ENCODE results near the gene NTPCR.

The NTPCR gene

GRCh38 chr1:232965124-232965911, 14.9 kb downstream of the NTPCR start:
- no peak for DNase-seq

DNA sequence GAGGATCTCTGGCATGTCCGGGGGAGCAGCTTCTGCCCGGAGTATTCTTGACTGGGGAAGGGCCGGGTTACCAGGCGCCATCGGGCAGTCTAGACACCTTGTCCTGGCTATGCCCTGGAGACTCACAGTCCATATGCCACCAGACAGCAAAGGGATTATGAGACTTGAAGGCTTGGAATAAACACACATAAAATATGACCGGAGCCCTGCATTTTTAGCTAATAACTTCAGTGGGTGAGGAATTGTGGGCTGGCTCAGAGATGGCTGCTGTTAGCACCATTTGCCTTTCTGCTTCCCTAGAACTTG, 15.5 kb downstream of the NTPCR start:
- DNase-seq = no peak

DNA sequence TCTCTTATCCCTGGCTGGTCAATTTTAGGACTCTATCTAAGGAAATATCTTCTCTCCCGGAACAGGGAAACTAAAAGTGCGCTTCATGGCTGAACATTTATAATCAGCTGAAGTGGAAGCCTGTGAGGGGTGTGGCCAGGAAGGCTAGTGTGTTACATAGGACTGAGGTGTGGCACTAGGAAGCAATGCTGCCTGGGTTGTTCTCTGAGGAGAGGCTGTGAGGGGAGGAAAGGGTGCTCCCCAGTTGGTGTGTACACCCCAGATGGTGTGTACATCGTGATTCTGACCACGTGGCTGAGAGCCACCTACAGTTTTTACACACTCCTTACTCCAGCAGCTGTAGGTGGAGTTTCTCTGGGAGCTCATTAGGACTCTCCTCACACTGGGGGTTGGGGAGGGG, 16.3 kb downstream of the NTPCR start:
- DNase-seq = no peak

DNA sequence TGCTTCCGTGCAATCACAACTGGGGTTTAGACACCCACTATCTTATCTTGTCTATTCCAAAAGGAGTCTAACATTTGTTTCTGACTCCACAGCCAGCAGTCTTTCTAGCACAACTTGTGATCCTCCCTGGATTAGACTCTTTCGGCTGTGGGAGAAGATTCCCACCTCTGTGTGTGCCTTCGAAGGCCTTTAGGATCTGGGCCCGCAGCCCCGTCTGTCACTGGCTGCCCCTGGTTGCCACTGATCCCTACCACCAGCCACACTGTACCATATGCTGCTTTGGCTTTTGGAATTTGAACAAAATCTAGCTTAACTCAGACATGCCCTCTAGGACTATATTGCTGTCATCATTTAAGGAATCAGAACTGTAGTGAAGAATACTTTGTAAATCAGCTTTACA, 18.0 kb downstream of the NTPCR start:
- no peak for DNase-seq

- no peak for DNase-seq
Measured at GRCh38 chr1:232968965-232969364, 18.6 kb downstream of the NTPCR start.

GRCh38 chr1:232969799-232970198, 19.4 kb downstream of the NTPCR start:
- no peak for DNase-seq

GRCh38 chr1:232970508-232970907, 20.1 kb downstream of the NTPCR start:
- DNase-seq = no peak

DNA sequence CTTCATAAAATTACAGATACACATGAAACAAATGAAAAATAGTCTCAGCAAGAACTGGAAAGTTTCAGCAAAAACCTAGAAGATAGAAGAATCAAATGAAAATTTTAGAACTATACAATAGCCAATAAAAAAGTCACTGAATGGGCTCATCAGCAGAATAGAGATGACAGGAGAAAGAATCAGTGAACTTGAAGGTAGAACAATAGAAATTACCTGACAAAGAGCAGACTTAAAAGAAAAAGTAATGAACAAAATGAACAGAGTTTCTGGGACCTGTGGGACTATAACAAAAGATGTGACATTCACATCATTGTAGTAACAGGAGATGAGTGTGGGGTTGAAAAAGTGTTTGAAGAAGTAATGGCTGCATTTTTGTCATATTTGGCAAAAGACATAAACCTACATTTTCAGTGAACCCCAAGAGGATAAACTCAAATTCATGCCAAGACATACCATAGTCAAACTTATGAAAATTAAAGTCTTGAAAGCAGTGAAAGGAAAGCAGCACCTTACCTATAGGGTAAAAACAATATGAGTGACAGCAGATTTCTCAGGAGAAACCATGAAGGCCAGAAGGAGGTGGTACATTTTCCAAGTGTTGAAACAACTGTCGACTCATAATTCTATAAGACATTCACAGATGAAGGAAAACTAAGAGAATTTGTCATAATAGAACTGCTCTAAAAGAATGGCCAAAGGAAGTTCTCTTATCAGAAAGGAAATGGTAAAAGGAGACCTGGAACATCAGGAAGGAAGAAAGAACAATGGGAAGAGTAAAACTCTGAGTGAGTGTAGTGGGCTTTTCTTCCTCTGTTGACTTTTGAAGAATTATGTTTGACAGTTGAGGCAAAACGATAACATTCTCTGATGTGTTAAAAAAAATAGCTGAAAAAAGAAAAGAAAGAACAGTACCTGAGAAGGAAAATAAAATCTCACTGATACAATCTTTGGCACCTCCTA, 23.5 kb downstream of the NTPCR start:
- DNase-seq = no peak

GRCh38 chr1:232974971-232975370, 24.6 kb downstream of the NTPCR start:
- DNase-seq = no peak

DNA sequence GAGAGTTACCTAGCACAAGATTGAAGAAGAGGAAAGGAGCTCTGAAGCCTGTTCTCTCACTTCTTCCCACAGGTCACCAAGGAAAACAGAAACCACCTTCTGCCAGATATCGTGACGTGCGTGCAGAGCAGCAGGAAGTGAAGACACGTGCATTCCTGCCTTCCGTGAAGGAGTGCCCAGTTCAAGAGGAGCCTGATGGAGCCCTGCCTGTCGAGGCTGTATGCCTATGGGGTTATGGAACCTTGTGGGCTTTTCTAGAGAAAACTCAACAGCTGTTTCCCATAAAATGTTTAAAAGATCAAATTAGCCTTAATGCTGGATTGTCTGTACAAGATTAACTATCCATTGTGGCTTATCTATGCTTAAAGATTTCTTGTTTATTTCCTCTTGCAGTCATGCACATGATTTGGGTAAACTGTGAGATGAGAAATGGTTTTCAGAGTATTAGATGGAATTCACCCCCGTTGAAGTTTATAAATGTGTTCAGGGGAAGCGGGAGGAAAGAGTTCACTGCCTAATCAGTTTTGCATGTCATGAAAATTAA, 27.8 kb downstream of the NTPCR start:
- no peak for DNase-seq

GRCh38 chr1:232978815-232979214, 28.4 kb downstream of the NTPCR start:
- no peak for DNase-seq

GRCh38 chr1:232979558-232979957, 29.1 kb downstream of the NTPCR start:
- DNase-seq = no peak

GRCh38 chr1:232980355-232980978, 30.1 kb downstream of the NTPCR start:
- DNase-seq = no peak

DNA sequence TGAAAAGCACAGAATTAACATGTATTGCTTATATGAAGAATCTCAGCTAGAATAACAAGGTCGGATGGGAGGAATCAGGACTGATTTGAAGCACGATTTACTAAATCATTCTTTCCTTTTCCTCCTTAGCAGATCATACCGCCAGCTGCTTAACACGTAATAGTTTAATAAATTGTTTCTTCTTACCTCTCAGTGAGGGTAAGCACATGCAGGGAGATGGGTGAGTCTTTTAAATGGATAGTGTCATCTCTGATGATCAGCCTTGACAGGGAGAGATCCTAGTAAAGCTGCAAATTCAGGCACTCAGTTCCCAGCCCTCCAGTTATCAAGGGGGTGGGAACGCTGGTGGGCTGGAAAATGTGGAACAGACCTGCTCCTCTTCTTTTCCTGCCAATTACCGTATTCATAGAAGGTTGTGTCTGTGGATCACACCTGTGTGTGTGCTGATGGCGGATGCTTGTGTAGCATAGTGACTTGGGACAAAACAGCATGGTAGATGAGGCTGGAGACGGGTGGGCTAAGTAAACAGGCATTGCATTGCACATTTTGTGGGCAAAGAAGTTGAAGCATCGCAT, 30.7 kb downstream of the NTPCR start:
- DNase-seq = no peak

DNA sequence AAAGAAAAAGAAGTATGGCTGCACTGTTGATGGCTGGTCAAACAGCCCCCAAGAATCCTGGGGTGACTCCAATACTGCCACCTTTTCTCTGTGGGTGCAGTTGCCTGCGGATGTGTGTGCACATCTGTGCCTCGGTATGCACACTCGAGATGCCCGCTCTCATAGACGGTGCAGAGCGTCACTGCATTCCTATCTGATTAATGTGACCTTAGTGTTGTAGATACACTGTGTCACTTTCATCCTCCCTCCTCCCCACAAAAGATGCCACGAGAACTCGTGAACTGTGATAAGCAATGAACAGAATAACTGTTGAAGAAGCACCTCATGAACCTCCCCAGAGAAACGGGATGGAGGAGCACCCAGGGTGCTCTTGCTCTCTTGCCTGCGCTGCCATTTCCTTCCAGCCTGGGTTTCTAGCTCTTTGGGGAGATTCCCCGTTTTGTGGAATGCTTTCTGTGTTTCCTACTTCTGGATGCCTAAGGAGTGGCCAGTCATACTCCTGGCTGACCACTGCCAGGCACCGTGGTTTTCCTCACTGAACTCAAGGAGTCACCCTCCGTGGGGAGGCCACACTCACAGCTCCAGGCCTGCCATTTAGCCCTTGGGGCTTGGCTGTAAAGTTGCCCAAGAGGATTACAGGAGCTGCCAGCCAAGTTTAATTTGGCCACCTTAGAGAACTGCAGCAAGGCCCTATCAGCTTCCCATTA, 32.0 kb downstream of the NTPCR start:
- DNase-seq = no peak

GRCh38 chr1:232983375-232983774, 33.0 kb downstream of the NTPCR start:
- no peak for DNase-seq

DNA sequence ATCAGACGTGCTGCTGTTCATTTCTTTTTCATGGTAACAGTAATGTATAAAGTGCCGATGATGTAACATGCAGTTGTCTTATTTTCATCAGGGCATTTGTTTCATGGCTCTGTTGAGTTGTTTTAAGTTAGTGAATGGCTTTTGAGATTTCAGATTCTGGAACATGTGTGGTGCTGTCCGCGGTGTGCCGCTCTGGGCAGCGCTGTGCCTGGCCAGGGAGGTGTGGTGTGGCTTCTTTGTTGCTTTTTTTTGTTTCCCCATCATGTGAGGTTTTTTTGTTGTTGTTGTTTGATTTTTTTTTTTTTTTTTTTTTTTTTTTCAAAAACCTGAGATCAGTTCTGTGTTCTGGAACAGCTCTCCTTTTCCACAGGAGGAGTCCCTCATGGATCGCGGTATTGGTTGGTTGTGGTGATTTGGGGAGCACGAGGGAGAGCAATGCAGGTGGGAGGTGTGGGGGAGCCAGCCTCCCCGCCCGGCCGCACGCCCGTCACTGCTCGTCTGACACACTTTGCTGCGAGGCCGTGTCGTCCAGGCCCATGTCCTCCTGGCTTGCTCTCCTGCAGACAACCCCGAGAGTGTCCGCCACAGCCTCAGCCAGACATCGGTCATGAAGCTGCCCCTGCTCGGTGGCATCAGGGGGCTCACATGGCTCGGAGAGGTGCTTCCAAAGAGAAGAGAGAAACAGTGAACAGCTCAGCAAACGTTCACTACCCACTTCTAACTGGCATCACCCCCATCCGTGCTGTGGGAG, 33.6 kb downstream of the NTPCR start:
- DNase-seq = no peak

DNA sequence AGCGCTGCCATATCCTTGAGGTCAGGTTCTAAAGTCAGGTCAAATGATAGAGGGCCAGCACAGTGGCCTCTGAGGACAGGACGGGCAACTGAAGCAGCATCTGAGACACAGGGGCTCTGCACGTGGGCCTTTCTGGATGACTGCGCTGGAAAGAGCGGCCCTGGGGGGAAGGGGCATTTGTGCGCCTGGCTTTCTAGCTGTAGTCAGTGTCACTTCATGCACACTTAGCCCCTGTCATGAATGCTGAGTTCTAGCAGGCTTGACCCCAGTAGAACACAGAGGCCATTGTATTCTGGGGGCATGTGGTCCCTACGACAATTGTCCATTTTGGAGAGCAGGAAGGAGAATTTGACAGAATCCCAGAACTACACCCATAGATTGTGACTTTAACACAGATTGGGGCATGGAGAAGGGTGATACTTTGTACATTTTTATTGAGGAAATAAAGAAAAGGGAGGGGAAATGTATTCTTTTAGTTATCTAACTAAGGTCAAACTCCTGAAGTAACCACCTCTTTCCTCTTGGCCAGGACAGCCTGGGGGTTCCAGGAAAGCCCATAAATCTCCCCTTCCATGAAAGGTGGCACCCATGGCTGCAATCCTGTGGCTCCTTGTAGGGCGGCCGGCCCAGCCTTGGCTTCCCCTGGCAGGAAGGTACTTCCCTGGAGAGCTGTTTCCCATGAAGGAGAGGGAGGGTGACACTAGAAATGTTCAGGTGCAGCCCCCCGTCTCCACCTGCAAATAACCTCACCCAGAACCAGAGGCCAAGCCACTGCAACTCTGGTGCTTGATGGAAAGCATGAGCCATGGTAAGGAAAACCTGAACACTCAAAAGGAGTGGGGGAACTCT, 34.4 kb downstream of the NTPCR start:
- DNase-seq = no peak

DNA sequence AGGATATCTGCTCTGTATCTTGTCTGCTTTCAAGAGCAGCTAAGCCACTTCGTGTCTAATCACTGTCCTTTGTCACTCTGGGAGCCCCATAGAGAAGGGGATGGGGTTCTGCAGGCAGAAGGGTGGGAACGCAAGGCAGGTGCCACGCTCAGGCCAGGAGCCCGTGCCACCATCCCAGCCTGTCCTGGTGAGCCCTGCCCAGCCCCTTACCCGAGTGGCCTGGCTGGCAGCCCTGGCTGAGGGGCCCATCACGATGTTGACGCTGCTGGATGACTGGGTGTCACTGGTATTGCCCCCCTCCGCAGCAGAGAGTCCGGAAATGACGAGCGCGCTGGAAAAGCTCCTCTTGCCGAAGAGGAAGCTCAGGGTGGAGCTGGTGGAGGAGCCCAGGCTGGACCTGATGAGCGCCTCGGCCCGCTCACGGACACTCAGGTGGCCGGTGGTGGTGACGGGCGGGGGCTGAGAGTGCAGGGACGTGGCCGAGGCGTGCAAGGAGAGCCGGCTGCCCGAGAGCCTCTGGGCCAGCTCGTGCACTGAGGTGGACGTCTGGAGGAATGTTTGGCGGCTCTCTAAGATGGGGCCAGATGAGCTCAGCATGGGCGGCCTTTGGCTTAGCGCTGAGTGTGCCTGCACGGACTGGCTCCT, 35.6 kb downstream of the NTPCR start:
- DNase-seq = no peak

DNA sequence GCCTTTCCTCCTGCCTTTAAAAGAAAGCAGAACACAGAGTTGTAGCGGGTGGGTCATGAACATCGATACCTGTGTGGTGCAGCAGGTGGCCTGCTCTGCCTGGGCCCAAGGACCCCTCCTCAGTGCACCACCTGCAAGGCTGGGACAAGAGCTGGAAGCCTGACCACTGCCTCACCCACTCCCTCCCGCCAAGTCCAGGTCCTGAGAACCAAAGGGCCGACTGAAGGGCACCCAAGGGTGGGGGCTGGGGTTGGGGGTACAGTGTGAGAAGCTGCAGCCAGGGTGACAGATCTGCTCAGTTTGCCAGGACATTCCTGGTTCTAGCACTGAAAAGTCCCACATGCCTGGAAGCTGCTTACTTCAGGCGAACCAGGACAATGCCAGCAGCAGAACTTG, 36.1 kb downstream of the NTPCR start:
- DNase-seq = no peak

Measured in cortex of kidney (tissue), 1 donor.